WTC11 (cell line): ENCODE results near the gene PPP1R9A. TPM values are rescaled to one million over a fixed set of nuclear protein-coding genes. Genes with fewer than 3 reads are reported as not detected.

Experiments used
- ATAC-seq: fragments of 200-7000 bp; cut with Tn5 transposase; 2 replicates; pipeline ENCODE4 v1.10.0; 2021; ENCODE audit warnings: mild to moderate bottlenecking, moderate library complexity
- CTCF ChIA-PET: fragments of 300-600 bp; sonication (Branson Sonifier 250); formaldehyde crosslinking; loops from one replicate; lab custom pipeline; 2021; ENCODE audit warnings: antibody characterized with exemption; lab: Charles Lee
- POLR2A ChIA-PET: fragments of 350-600 bp; sonication (Branson Sonifier 250); formaldehyde crosslinking; loops from one replicate; lab custom pipeline; 2021; ENCODE audit warnings: antibody characterized with exemption; lab: Charles Lee
- DNase-seq: peaks from one replicate; pipeline ENCODE4 v3.0.0; 2021; ENCODE audit warnings: low spot score
- H3K27ac Mint-ChIP-seq: 2 replicates; pipeline ENCODE4 v1.8.0; 2021; ENCODE audit warnings: mixed read lengths
- H3K27me3 Mint-ChIP-seq: 2 replicates; pipeline ENCODE4 v1.8.0; 2021; ENCODE audit warnings: low read depth, mild to moderate bottlenecking, moderate library complexity, mixed read lengths
- H3K36me3 Mint-ChIP-seq: 2 replicates; pipeline ENCODE4 v1.8.0; 2021; ENCODE audit warnings: mixed read lengths
- H3K4me1 Mint-ChIP-seq: 2 replicates; pipeline ENCODE4 v1.8.0; 2022; ENCODE audit warnings: mixed read lengths
- H3K4me3 Mint-ChIP-seq: 2 replicates; pipeline ENCODE4 v1.8.0; 2021; ENCODE audit warnings: mild to moderate bottlenecking, moderate library complexity, mixed read lengths
- H3K9me3 Mint-ChIP-seq: 2 replicates; pipeline ENCODE4 v1.8.0; 2021; ENCODE audit warnings: mixed read lengths
- AFF4 ChIP-seq: sonication (generic); formaldehyde crosslinking; IDR thresholded peaks from 2 replicates; pipeline ENCODE4 v1.8.1; 2023; ENCODE audit warnings: mild to moderate bottlenecking, missing genetic modification reagents, borderline replicate concordance
- AR ChIP-seq: fragments of 250-450 bp; sonication (Bioruptor Pico); IDR thresholded peaks from 2 replicates; pipeline ENCODE4 v1.9.0; 2021; ENCODE audit warnings: mild to moderate bottlenecking
- ATF2 ChIP-seq: sonication (generic); formaldehyde crosslinking; IDR thresholded peaks from 2 replicates; pipeline ENCODE4 v1.8.1; 2022; ENCODE audit warnings: low read depth, missing genetic modification reagents, borderline replicate concordance
- CTCF ChIP-seq: fragments of 200-600 bp; IDR thresholded peaks from 2 replicates; pipeline ENCODE4 v1.8.0; 2022; ENCODE audit warnings: antibody characterized with exemption
- E2F1 ChIP-seq: sonication (generic); formaldehyde crosslinking; IDR thresholded peaks from 2 replicates; pipeline ENCODE4 v1.8.0; 2022; ENCODE audit warnings: mild to moderate bottlenecking, missing genetic modification reagents
- E2F4 ChIP-seq: sonication (generic); formaldehyde crosslinking; IDR thresholded peaks from 2 replicates; pipeline ENCODE4 v1.8.1; 2022; ENCODE audit warnings: low read depth, mild to moderate bottlenecking, moderate library complexity, missing genetic modification reagents, borderline replicate concordance
- FOXK1 ChIP-seq: sonication (generic); formaldehyde crosslinking; IDR thresholded peaks from 2 replicates; pipeline ENCODE4 v1.8.0; 2022; ENCODE audit warnings: mild to moderate bottlenecking, moderate library complexity, missing genetic modification reagents
- JAZF1 ChIP-seq: fragments of 250-450 bp; sonication (Bioruptor Pico); IDR thresholded peaks from 2 replicates; pipeline ENCODE4 v1.9.0; 2021; ENCODE audit warnings: moderate library complexity, mild to moderate bottlenecking, inconsistent platforms
- NR3C1 ChIP-seq: sonication (generic); formaldehyde crosslinking; conservative IDR thresholded peaks from 2 replicates; pipeline ENCODE4 v1.8.1; 2023; ENCODE audit warnings: low read depth, mild to moderate bottlenecking, missing genetic modification reagents
- PRRX2 ChIP-seq: fragments of 250-450 bp; sonication (Bioruptor Pico); IDR thresholded peaks from 2 replicates; pipeline ENCODE4 v1.8.0; 2021; ENCODE audit warnings: mild to moderate bottlenecking
- SMAD3 ChIP-seq: sonication (generic); formaldehyde crosslinking; IDR thresholded peaks from 2 replicates; pipeline ENCODE4 v1.8.0; 2022; ENCODE audit warnings: missing genetic modification reagents, mild to moderate bottlenecking, borderline replicate concordance
- STAT6 ChIP-seq: sonication (generic); formaldehyde crosslinking; conservative IDR thresholded peaks from 2 replicates; pipeline ENCODE4 v1.8.1; 2023; ENCODE audit warnings: mild to moderate bottlenecking, low read depth, missing genetic modification reagents, moderate library complexity
- TCF7 ChIP-seq: sonication (generic); formaldehyde crosslinking; IDR thresholded peaks from 2 replicates; pipeline ENCODE4 v1.8.0; 2022; ENCODE audit warnings: mild to moderate bottlenecking, low read depth, missing genetic modification reagents, moderate library complexity
- TP53 ChIP-seq: sonication (generic); formaldehyde crosslinking; IDR thresholded peaks from 2 replicates; pipeline ENCODE4 v1.8.1; 2023; ENCODE audit warnings: mild to moderate bottlenecking, missing genetic modification reagents
- ZSCAN18 ChIP-seq: fragments of 250-450 bp; sonication (Bioruptor Pico); IDR thresholded peaks from 2 replicates; pipeline ENCODE4 v2.1.2; 2022; ENCODE audit warnings: mild to moderate bottlenecking, moderate library complexity
- total RNA-seq: library from RNA; stranded (reverse); gene quantifications from 3 replicates; pipeline ENCODE4 v1.2.3, GENCODE V29; 2021

PPP1R9A gene
- total RNA-seq, 1 experiment from 2014 or later: 16.8 TPM

- no peak for TF ChIP-seq E2F1
- no peak for TF ChIP-seq ATF2 (CRISPR knock-in tag)
- TF ChIP-seq NR3C1 (CRISPR knock-in tag): no peak
- no peak for TF ChIP-seq AR (CRISPR knock-in tag)
- TF ChIP-seq SMAD3 (CRISPR knock-in tag): no peak
- TF ChIP-seq, all 79 proteins: peak for 0
Observed at GRCh38 chr7:94871132-94871531, 36.3 kb upstream of the PPP1R9A start (continued).

- H3K27ac Mint-ChIP-seq: no peak overlapping the region
- TF ChIP-seq STAT6: no peak
- TF ChIP-seq TP53 (CRISPR knock-in tag): no peak
- TF ChIP-seq FOXK1 (CRISPR knock-in tag): no peak
- TF ChIP-seq PRRX2: no peak
- TF ChIP-seq ZSCAN18: no peak
- no peak for TF ChIP-seq E2F4
- TF ChIP-seq TCF7 (CRISPR knock-in tag): no peak
- TF ChIP-seq JAZF1 (CRISPR knock-in tag): no peak
- no peak for TF ChIP-seq CTCF
- no peak for TF ChIP-seq AFF4 (CRISPR knock-in tag)
- no peak overlapping the region for H3K4me3 Mint-ChIP-seq
- H3K27me3 Mint-ChIP-seq: peaks cover 3% of the 10 kb centered on the region
- no peaks in the 10 kb centered on the region for H3K4me1 Mint-ChIP-seq
- ChIA-PET POLR2A (no interaction called here), CTCF (no interaction called here)
- DNase-seq (no peak), ATAC-seq (no peak)
- H3K36me3 Mint-ChIP-seq: peaks cover 10% of the 10 kb centered on the region
- peaks cover 40% of the 10 kb centered on the region for H3K9me3 Mint-ChIP-seq
Observed at GRCh38 chr7:94873239-94873638, 34.2 kb upstream of the PPP1R9A start.
